Progenitor cell of endocrine pancreas (in vitro differentiated cells): Measurements from ENCODE around the gene HSP90AA1. TPM values are rescaled to one million over a fixed set of nuclear protein-coding genes. Genes with fewer than 3 reads are reported as not detected.

Experiments
- DNase-seq: peaks from one replicate; pipeline ENCODE4 v3.0.0; 2021; ENCODE audit warnings: low spot score; ENCODE audit not compliant: unreplicated experiment
- H3K27ac Mint-ChIP-seq: 2 replicates; pipeline ENCODE4 v1.8.0; 2021; ENCODE audit warnings: mild to moderate bottlenecking, moderate library complexity, mixed read lengths
- H3K27me3 Mint-ChIP-seq: 2 replicates; pipeline ENCODE4 v1.8.0; 2021; ENCODE audit warnings: mixed read lengths
- H3K36me3 Mint-ChIP-seq: 2 replicates; pipeline ENCODE4 v1.8.0; 2022; ENCODE audit warnings: mixed read lengths; ENCODE audit not compliant: insufficient read depth
- H3K4me1 Mint-ChIP-seq: 2 replicates; pipeline ENCODE4 v1.8.0; 2021; ENCODE audit warnings: low read depth, mixed read lengths
- H3K4me3 Mint-ChIP-seq: 2 replicates; pipeline ENCODE4 v1.8.0; 2021; ENCODE audit warnings: low read depth, mild to moderate bottlenecking, moderate library complexity, mixed read lengths
- H3K9me3 Mint-ChIP-seq: 2 replicates; pipeline ENCODE4 v1.8.0; 2021; ENCODE audit warnings: low read depth, mixed read lengths
- total RNA-seq: library from RNA; stranded (reverse); gene quantifications from 2 replicates; pipeline ENCODE4 v1.2.1, GENCODE V29; 2021
- TF ChIP-seq, protein P1 (sequence below): fragments of 200-600 bp; sonication (generic); IDR thresholded peaks from one replicate; pipeline ENCODE4 v1.5.0; 2021; ENCODE audit warnings: antibody characterized with exemption, mild to moderate bottlenecking; ENCODE audit not compliant: unreplicated experiment

HSP90AA1 gene
- total RNA-seq, 1 donor from 2014 or later, result 811 TPM

DNA sequence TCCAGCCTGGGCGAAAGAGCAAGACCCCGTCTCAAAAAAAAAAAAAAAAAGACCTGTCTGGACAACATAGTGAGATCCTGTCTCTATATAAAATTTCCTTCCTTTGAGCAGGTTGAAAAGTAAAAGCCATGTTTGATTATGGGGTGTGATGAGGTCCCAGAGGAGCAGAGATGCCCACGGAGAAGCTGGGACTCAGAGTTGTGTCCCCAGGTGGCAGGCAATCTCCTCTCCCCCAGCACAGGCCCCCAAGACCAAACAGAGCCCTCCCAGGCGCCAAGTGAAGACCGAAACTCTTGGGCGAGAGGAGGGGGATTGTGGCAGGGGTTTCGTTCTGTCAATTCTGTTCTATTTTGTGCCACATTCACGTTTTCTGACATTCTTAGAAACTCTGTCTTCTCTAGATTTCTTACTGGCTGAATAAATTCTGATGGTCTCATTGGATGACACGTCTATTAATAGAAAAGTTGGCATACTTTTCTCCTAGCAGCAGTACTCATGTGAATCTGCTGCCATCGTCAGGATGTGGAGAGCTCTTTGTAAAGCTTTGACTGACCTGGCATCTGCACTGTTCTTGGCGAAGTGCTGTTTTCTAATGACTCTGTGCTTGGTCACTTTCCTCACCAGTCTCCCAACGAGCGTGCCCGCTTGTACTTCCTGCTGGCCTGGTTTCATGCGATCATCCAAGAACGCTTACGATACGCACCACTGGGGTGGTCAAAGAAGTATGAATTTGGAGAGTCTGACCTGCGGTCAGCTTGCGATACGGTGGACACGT, 43.4 kb downstream of the HSP90AA1 start:
- H3K4me3 Mint-ChIP-seq, result no peak overlapping the region
- TF ChIP-seq, protein P1, sequence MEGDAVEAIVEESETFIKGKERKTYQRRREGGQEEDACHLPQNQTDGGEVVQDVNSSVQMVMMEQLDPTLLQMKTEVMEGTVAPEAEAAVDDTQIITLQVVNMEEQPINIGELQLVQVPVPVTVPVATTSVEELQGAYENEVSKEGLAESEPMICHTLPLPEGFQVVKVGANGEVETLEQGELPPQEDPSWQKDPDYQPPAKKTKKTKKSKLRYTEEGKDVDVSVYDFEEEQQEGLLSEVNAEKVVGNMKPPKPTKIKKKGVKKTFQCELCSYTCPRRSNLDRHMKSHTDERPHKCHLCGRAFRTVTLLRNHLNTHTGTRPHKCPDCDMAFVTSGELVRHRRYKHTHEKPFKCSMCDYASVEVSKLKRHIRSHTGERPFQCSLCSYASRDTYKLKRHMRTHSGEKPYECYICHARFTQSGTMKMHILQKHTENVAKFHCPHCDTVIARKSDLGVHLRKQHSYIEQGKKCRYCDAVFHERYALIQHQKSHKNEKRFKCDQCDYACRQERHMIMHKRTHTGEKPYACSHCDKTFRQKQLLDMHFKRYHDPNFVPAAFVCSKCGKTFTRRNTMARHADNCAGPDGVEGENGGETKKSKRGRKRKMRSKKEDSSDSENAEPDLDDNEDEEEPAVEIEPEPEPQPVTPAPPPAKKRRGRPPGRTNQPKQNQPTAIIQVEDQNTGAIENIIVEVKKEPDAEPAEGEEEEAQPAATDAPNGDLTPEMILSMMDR, result no peak
- no peak for DNase-seq
- no peaks in the 10 kb centered on the region for H3K9me3 Mint-ChIP-seq
- peaks cover 1% of the 10 kb centered on the region for H3K4me1 Mint-ChIP-seq
- H3K27ac Mint-ChIP-seq, result no peak overlapping the region
- no peaks in the 10 kb centered on the region for H3K27me3 Mint-ChIP-seq
- H3K36me3 Mint-ChIP-seq, result peaks cover 31% of the 10 kb centered on the region

DNA sequence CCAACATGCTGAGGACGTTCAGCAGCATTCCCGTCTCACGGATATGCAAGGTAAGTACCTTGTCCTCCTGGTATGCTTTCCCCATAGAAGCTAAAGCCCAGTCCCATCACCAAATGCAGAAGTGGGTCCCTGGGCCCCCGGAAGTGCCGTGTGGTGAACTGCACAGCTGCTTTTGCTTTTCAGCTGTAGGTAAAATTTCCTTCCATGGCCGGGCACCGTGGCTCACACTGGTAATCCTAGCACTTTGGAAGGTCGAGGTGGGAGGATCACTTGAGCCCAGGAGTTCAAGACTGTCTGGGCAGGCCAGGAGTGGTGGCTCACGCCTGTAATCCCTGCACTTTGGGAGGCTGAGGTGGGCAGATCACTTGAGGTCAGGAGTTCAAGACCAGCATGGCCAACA, 44.1 kb downstream of the HSP90AA1 start:
- Mint-ChIP-seq H3K27me3 (no peaks in the 10 kb centered on the region), H3K4me3 (no peak overlapping the region), H3K27ac (no peak overlapping the region), H3K4me1 (peaks cover 1% of the 10 kb centered on the region), H3K36me3 (peaks cover 28% of the 10 kb centered on the region), H3K9me3 (no peaks in the 10 kb centered on the region)
- TF ChIP-seq, protein P1, result no peak
- no peak for DNase-seq

DNA sequence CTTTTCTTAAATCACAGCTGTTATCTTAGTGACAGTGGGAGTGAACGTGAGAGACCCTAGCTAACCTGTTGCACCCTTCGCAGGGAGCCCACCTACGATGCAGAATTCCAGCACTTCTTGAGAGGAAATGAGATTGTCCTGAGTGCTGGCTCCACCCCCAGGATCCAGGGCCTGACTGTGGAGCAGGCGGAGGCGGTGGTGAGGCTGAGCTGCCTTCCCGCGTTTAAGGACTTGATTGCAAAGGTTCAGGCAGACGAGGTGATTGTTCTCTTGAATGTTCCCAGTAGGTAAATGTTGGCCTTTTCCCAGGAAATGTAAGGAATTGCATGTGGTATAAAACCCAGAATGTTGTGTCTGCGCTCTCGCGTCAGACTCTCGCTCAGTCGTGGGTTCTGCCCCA, 46.7 kb downstream of the HSP90AA1 start:
- Mint-ChIP-seq H3K27me3 (no peaks in the 10 kb centered on the region), H3K4me3 (no peak overlapping the region), H3K36me3 (peaks cover 30% of the 10 kb centered on the region), H3K27ac (no peak overlapping the region), H3K9me3 (no peaks in the 10 kb centered on the region), H3K4me1 (no peaks in the 10 kb centered on the region)
- DNase-seq, result no peak
- TF ChIP-seq, protein P1, result no peak

DNA sequence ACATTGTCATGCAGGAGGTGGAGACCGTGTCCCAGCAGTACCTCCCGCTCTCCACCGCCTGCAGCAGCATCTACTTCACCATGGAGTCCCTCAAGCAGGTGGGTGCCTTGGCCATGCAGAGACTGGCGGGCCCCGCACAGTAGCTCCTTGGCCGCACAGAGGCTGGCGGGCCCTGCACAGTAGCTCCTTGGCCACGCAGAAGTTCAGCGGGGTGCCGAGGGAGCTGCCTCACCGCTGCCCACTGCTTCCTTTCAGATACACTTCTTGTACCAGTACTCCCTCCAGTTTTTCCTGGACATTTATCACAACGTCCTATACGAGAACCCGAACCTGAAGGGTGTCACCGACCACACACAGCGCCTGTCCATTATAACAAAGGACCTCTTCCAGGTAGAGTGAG, 47.7 kb downstream of the HSP90AA1 start:
- no peak for DNase-seq
- peaks cover 31% of the 10 kb centered on the region for H3K36me3 Mint-ChIP-seq
- TF ChIP-seq, protein P1, result no peak
- H3K4me3 Mint-ChIP-seq, result no peak overlapping the region
- H3K9me3 Mint-ChIP-seq, result no peaks in the 10 kb centered on the region
- H3K27me3 Mint-ChIP-seq, result no peaks in the 10 kb centered on the region
- H3K27ac Mint-ChIP-seq, result no peak overlapping the region
- no peaks in the 10 kb centered on the region for H3K4me1 Mint-ChIP-seq

DNA sequence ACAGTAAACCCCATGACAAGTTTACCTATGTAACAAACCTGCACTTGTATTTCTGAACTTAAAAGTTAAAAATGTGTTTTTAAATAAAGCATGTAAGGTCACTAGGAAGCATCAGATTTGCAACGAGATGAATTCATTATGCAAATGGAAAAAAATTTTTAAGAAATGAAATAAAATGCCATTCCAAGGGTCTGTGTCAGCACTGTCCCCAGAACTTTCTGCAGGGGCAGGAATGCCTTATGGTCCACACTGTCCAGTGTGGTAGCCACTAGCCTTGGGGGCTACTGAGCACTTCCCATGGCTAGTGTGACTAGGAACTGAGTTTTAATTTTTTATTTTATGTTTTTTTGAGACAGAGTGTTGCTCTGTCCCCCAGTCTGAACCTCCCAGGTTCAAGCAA, 49.2 kb downstream of the HSP90AA1 start:
- Mint-ChIP-seq H3K36me3 (peaks cover 29% of the 10 kb centered on the region), H3K4me1 (no peaks in the 10 kb centered on the region)

More for the DNA sequence above, 49.2 kb downstream of the HSP90AA1 start:
- H3K27me3 Mint-ChIP-seq, result no peaks in the 10 kb centered on the region
- H3K27ac Mint-ChIP-seq, result no peak overlapping the region
- TF ChIP-seq, protein P1, result no peak
- H3K4me3 Mint-ChIP-seq, result no peak overlapping the region
- no peaks in the 10 kb centered on the region for H3K9me3 Mint-ChIP-seq
- no peak for DNase-seq
